PC-9 (cell line): ENCODE results near the gene KLHL26.

Source experiments
- EZH2 ChIP-seq: fragments of 200-600 bp; sonication (generic); IDR thresholded peaks from 2 replicates; pipeline ENCODE4 v1.8.0; 2017; ENCODE audit warnings: antibody characterized with exemption, low read depth
- TF ChIP-seq, protein P1 (sequence below): fragments of 200-600 bp; sonication (generic); conservative IDR thresholded peaks from 2 replicates; pipeline ENCODE4 v1.6.1; 2017; ENCODE audit warnings: mixed run types, antibody characterized with exemption, mild to moderate bottlenecking, moderate library complexity

DNA sequence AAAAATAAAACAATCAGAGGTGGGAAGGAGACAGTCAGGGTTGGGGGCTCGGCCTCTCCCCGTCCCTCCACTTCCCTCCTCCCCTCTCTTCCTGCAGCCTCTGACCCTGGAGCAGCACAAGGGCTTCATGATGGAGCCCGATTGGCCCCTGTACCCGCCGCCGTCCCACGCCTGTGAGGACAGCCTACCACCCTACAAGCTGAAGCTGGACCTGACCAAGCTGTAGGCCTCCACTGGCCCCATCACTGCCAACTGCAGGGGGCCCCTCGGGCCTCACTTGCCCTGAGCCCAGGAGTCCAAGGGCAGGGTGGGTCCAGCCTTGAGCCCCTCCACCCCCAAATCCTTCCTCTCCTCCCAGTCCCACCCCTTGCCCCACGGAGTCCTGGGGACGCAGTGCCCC, 16.5 kb upstream of the KLHL26 start:
- TF ChIP-seq, protein P1, sequence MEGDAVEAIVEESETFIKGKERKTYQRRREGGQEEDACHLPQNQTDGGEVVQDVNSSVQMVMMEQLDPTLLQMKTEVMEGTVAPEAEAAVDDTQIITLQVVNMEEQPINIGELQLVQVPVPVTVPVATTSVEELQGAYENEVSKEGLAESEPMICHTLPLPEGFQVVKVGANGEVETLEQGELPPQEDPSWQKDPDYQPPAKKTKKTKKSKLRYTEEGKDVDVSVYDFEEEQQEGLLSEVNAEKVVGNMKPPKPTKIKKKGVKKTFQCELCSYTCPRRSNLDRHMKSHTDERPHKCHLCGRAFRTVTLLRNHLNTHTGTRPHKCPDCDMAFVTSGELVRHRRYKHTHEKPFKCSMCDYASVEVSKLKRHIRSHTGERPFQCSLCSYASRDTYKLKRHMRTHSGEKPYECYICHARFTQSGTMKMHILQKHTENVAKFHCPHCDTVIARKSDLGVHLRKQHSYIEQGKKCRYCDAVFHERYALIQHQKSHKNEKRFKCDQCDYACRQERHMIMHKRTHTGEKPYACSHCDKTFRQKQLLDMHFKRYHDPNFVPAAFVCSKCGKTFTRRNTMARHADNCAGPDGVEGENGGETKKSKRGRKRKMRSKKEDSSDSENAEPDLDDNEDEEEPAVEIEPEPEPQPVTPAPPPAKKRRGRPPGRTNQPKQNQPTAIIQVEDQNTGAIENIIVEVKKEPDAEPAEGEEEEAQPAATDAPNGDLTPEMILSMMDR, result no peak
- no peak for TF ChIP-seq EZH2
